Central memory CD8-positive, alpha-beta T cell (primary cell): Measurements from ENCODE around the gene ZFYVE1.

Source experiments
- ATAC-seq: fragments of 150-1000 bp; cut with Tn5 transposase; replicated peaks from 2 replicates; pipeline ENCODE4 v1.10.0; 2022; ENCODE audit warnings: mild to moderate bottlenecking, moderate FRiP score, moderate number of reproducible peaks; ENCODE audit not compliant: poor library complexity, severe bottlenecking; ENCODE audit errors: extremely low read depth
- DNase-seq, 2 donors: peaks; one replicate each; pipeline ENCODE4 v3.0.0; 2021; ENCODE audit warnings: low spot score in 2 of 2
- H3K27ac Mint-ChIP-seq: one replicate; pipeline ENCODE4 v1.8.0; 2022; ENCODE audit warnings: low read depth, mild to moderate bottlenecking, moderate library complexity, mixed read lengths
- H3K27me3 Mint-ChIP-seq: one replicate; pipeline ENCODE4 v1.8.0; 2022; ENCODE audit warnings: mixed read lengths
- H3K36me3 Mint-ChIP-seq: one replicate; pipeline ENCODE4 v1.8.0; 2022; ENCODE audit warnings: mild to moderate bottlenecking, moderate library complexity, mixed read lengths; ENCODE audit not compliant: insufficient read depth
- H3K4me1 Mint-ChIP-seq: one replicate; pipeline ENCODE4 v1.8.0; 2022; ENCODE audit warnings: mixed read lengths
- H3K4me3 Mint-ChIP-seq: one replicate; pipeline ENCODE4 v1.8.0; 2022; ENCODE audit warnings: mild to moderate bottlenecking, moderate library complexity, mixed read lengths
- H3K9me3 Mint-ChIP-seq: one replicate; pipeline ENCODE4 v1.8.0; 2022; ENCODE audit warnings: mixed read lengths

ZFYVE1 gene

GRCh38 chr14:72998252-72998903 lies 28.5 kb downstream of the ZFYVE1 start:
- Mint-ChIP-seq H3K36me3 (peaks cover 28% of the 10 kb centered on the region), H3K4me1 (peaks cover 10% of the 10 kb centered on the region), H3K9me3 (no peaks in the 10 kb centered on the region), H3K27ac (no peak overlapping the region), H3K27me3 (no peaks in the 10 kb centered on the region), H3K4me3 (no peak overlapping the region)
- DNase-seq (no peak), ATAC-seq (no peak)

- H3K36me3 Mint-ChIP-seq = peaks cover 33% of the 10 kb centered on the region
- ATAC-seq (no peak), DNase-seq (no peak)
- no peaks in the 10 kb centered on the region for H3K27me3 Mint-ChIP-seq
- no peaks in the 10 kb centered on the region for H3K9me3 Mint-ChIP-seq
- peaks cover 7% of the 10 kb centered on the region for H3K4me1 Mint-ChIP-seq
- no peak overlapping the region for H3K4me3 Mint-ChIP-seq
- no peak overlapping the region for H3K27ac Mint-ChIP-seq
Observed at GRCh38 chr14:72996916-72997315, 30.0 kb downstream of the ZFYVE1 start.

- no peak for ATAC-seq
- H3K36me3 Mint-ChIP-seq = peaks cover 34% of the 10 kb centered on the region
Observed at GRCh38 chr14:72990171-72990570, 36.7 kb downstream of the ZFYVE1 start.

GRCh38 chr14:72986857-72987256 lies 40.0 kb downstream of the ZFYVE1 start:
- no peaks in the 10 kb centered on the region for H3K9me3 Mint-ChIP-seq
- no peak for ATAC-seq
- no peak for DNase-seq
- no peak overlapping the region for H3K27ac Mint-ChIP-seq
- H3K4me3 Mint-ChIP-seq = no peak overlapping the region
- no peaks in the 10 kb centered on the region for H3K4me1 Mint-ChIP-seq
- H3K27me3 Mint-ChIP-seq = no peaks in the 10 kb centered on the region
- peaks cover 41% of the 10 kb centered on the region for H3K36me3 Mint-ChIP-seq

More at GRCh38 chr14:72990171-72990570, 36.7 kb downstream of the ZFYVE1 start:
- DNase-seq = no peak
- H3K27ac Mint-ChIP-seq = no peak overlapping the region
- no peak overlapping the region for H3K4me3 Mint-ChIP-seq
- H3K27me3 Mint-ChIP-seq = no peaks in the 10 kb centered on the region
- no peaks in the 10 kb centered on the region for H3K4me1 Mint-ChIP-seq
- H3K9me3 Mint-ChIP-seq = no peaks in the 10 kb centered on the region

- Mint-ChIP-seq H3K4me3 (no peak overlapping the region), H3K36me3 (peaks cover 39% of the 10 kb centered on the region), H3K9me3 (no peaks in the 10 kb centered on the region), H3K27ac (no peak overlapping the region), H3K4me1 (no peaks in the 10 kb centered on the region), H3K27me3 (no peaks in the 10 kb centered on the region)
- ATAC-seq (no peak), DNase-seq (no peak)
Observed at GRCh38 chr14:72986214-72986613, 40.7 kb downstream of the ZFYVE1 start.

- DNase-seq = no peak
- Mint-ChIP-seq H3K27me3 (no peaks in the 10 kb centered on the region), H3K36me3 (peaks cover 44% of the 10 kb centered on the region), H3K4me3 (no peak overlapping the region), H3K27ac (no peak overlapping the region), H3K9me3 (no peaks in the 10 kb centered on the region), H3K4me1 (no peaks in the 10 kb centered on the region)
- no peak for ATAC-seq
Observed at GRCh38 chr14:72982146-72982708, 44.7 kb downstream of the ZFYVE1 start.

- H3K9me3 Mint-ChIP-seq = no peaks in the 10 kb centered on the region
- no peak overlapping the region for H3K4me3 Mint-ChIP-seq
- peaks cover 45% of the 10 kb centered on the region for H3K36me3 Mint-ChIP-seq
- H3K27ac Mint-ChIP-seq = no peak overlapping the region
- no peaks in the 10 kb centered on the region for H3K4me1 Mint-ChIP-seq
- no peak for ATAC-seq
- no peak for DNase-seq
- H3K27me3 Mint-ChIP-seq = no peaks in the 10 kb centered on the region
Observed at GRCh38 chr14:72980863-72981262, 46.0 kb downstream of the ZFYVE1 start.

GRCh38 chr14:72978856-72979255 lies 48.0 kb downstream of the ZFYVE1 start:
- Mint-ChIP-seq H3K36me3 (peaks cover 45% of the 10 kb centered on the region), H3K4me3 (no peak overlapping the region), H3K9me3 (no peaks in the 10 kb centered on the region)

GRCh38 chr14:72975770-72976169 lies 51.1 kb downstream of the ZFYVE1 start:
- DNase-seq (no peak), ATAC-seq (no peak)
- no peaks in the 10 kb centered on the region for H3K27me3 Mint-ChIP-seq
- no peak overlapping the region for H3K27ac Mint-ChIP-seq
- no peaks in the 10 kb centered on the region for H3K9me3 Mint-ChIP-seq
- H3K4me1 Mint-ChIP-seq = no peaks in the 10 kb centered on the region
- H3K4me3 Mint-ChIP-seq = no peak overlapping the region
- H3K36me3 Mint-ChIP-seq = peaks cover 48% of the 10 kb centered on the region

More at GRCh38 chr14:72978856-72979255, 48.0 kb downstream of the ZFYVE1 start:
- Mint-ChIP-seq H3K4me1 (no peaks in the 10 kb centered on the region), H3K27ac (no peak overlapping the region), H3K27me3 (no peaks in the 10 kb centered on the region)
- ATAC-seq (no peak), DNase-seq (no peak)

- DNase-seq = no peak
- peaks cover 49% of the 10 kb centered on the region for H3K36me3 Mint-ChIP-seq
- H3K4me1 Mint-ChIP-seq = no peaks in the 10 kb centered on the region
- H3K4me3 Mint-ChIP-seq = no peak overlapping the region
- H3K27me3 Mint-ChIP-seq = no peaks in the 10 kb centered on the region
- ATAC-seq = no peak
- no peak overlapping the region for H3K27ac Mint-ChIP-seq
- no peaks in the 10 kb centered on the region for H3K9me3 Mint-ChIP-seq
Observed at GRCh38 chr14:72974661-72975060, 52.2 kb downstream of the ZFYVE1 start.

GRCh38 chr14:72970824-72971434 lies 56.0 kb downstream of the ZFYVE1 start:
- H3K27me3 Mint-ChIP-seq = no peaks in the 10 kb centered on the region
- peaks cover 32% of the 10 kb centered on the region for H3K36me3 Mint-ChIP-seq
- no peak overlapping the region for H3K27ac Mint-ChIP-seq
- DNase-seq (no peak), ATAC-seq (no peak)
- no peak overlapping the region for H3K4me3 Mint-ChIP-seq
- H3K9me3 Mint-ChIP-seq = no peaks in the 10 kb centered on the region
- no peaks in the 10 kb centered on the region for H3K4me1 Mint-ChIP-seq

- Mint-ChIP-seq H3K9me3 (no peaks in the 10 kb centered on the region), H3K27me3 (no peaks in the 10 kb centered on the region), H3K4me3 (no peak overlapping the region), H3K4me1 (no peaks in the 10 kb centered on the region), H3K36me3 (peaks cover 28% of the 10 kb centered on the region), H3K27ac (no peak overlapping the region)
- no peak for ATAC-seq
- DNase-seq = no peak
Observed at GRCh38 chr14:72970058-72970630, 56.8 kb downstream of the ZFYVE1 start.

- Mint-ChIP-seq H3K4me3 (no peak overlapping the region), H3K27me3 (no peaks in the 10 kb centered on the region), H3K9me3 (no peaks in the 10 kb centered on the region), H3K36me3 (peaks cover 24% of the 10 kb centered on the region), H3K27ac (no peak overlapping the region), H3K4me1 (no peaks in the 10 kb centered on the region)
- DNase-seq = no peak
- no peak for ATAC-seq
Observed at GRCh38 chr14:72968316-72968715, 58.6 kb downstream of the ZFYVE1 start.
